T-cell (primary cell): ENCODE measurements around the gene MLST8. TPM values are rescaled to one million over a fixed set of nuclear protein-coding genes. Genes with fewer than 3 reads are reported as not detected.

Source experiments
- ATAC-seq, 4 experiments: fragments of 200-7000 bp in 3 of 4; fragments of 150-1000 bp in 1 of 4; cut with Tn5 transposase; replicated peaks in 1 of 4; 1 replicate in 3 of 4; 2 replicates in 1 of 4; pipeline ENCODE4 v1.10.0; 2021; ENCODE audit warnings: moderate library complexity in 3 of 4, mild to moderate bottlenecking in 2 of 4, moderate number of reproducible peaks in 1 of 4
- CTCF ChIA-PET, 2 donors: fragments of 300-600 bp; sonication (Branson Sonifier 250); formaldehyde crosslinking; loops; one replicate each; lab custom pipeline; 2022; ENCODE audit warnings: antibody characterized with exemption in 2 of 2; lab: Charles Lee
- POLR2A ChIA-PET, 2 donors: fragments of 300-600 bp; sonication (Branson Sonifier 250); formaldehyde crosslinking; loops; one replicate each; lab custom pipeline; 2022; ENCODE audit warnings: antibody characterized with exemption in 2 of 2; lab: Charles Lee
- DNase-seq, 35 experiments: peaks; one replicate each; pipeline versions ENCODE4 v3.0.0 to v3.0.0-alpha.2; 2013 to 2023
- H3K27ac ChIP-seq: one replicate; pipeline ENCODE4 v1.5.1; 2013; ENCODE audit warnings: low read length
- H3K27me3 ChIP-seq, 2 experiments: replicated peaks in 1 of 2; 1 replicate in 1 of 2; 2 replicates in 1 of 2; pipeline versions ENCODE4 v1.6.1 to v1.7.0; 2013; ENCODE audit warnings: low read length in 1 of 2, mixed read lengths in 1 of 2; ENCODE audit not compliant: control insufficient read depth in 2 of 2, insufficient read depth in 2 of 2; ENCODE audit errors: extremely low read depth in 1 of 2
- H3K36me3 ChIP-seq, 2 donors: 1 replicate in 1 of 2; 2 replicates in 1 of 2; pipeline versions ENCODE4 v1.6.1 to v1.7.0; 2013; ENCODE audit warnings: low read length in 1 of 2; ENCODE audit not compliant: control insufficient read depth in 2 of 2, insufficient read depth in 1 of 2; ENCODE audit errors: extremely low read depth in 1 of 2
- H3K4me1 ChIP-seq, 2 experiments: 1 replicate in 1 of 2; 2 replicates in 1 of 2; pipeline versions ENCODE4 v1.6.1 to v1.7.0; 2013; ENCODE audit warnings: low read length in 2 of 2, mixed read lengths in 1 of 2; ENCODE audit not compliant: insufficient read depth in 2 of 2, control insufficient read depth in 1 of 2; ENCODE audit errors: extremely low read depth in 1 of 2
- H3K4me3 ChIP-seq, 2 donors: 1 replicate in 1 of 2; 2 replicates in 1 of 2; pipeline versions ENCODE4 v1.5.1 to v1.7.0; 2013; ENCODE audit warnings: mild to moderate bottlenecking in 2 of 2, low read length in 1 of 2, moderate library complexity in 1 of 2; ENCODE audit not compliant: control insufficient read depth in 1 of 2; ENCODE audit errors: extremely low read depth in 1 of 2
- H3K9me3 ChIP-seq: 2 replicates; pipeline ENCODE4 v1.7.0; 2013
- H3K27ac Mint-ChIP-seq, 2 donors: one replicate each; pipeline ENCODE4 v1.8.0; 2020 to 2021; ENCODE audit warnings: mild to moderate bottlenecking in 2 of 2, mixed read lengths in 2 of 2
- H3K27me3 Mint-ChIP-seq, 2 donors: one replicate each; pipeline ENCODE4 v1.8.0; 2021 to 2022; ENCODE audit warnings: mixed read lengths in 2 of 2
- H3K36me3 Mint-ChIP-seq: one replicate; pipeline ENCODE4 v1.8.0; 2021; ENCODE audit warnings: mixed read lengths
- H3K4me1 Mint-ChIP-seq, 3 donors: one replicate each; pipeline ENCODE4 v1.8.0; 2020 to 2022; ENCODE audit warnings: mixed read lengths in 3 of 3, mild to moderate bottlenecking in 1 of 3
- H3K4me3 Mint-ChIP-seq, 3 donors: one replicate each; pipeline ENCODE4 v1.8.0; 2020 to 2022; ENCODE audit warnings: mild to moderate bottlenecking in 3 of 3, mixed read lengths in 3 of 3, moderate library complexity in 3 of 3
- H3K9me3 Mint-ChIP-seq, 3 donors: one replicate each; pipeline ENCODE4 v1.8.0; 2020 to 2022; ENCODE audit warnings: mixed read lengths in 3 of 3
- WGBS: methylation state at CpG from one replicate; pipeline ENCODE4 v1.1.5; 2013; ENCODE audit warnings: missing lambda C conversion rate; ENCODE audit not compliant: insufficient coverage; 5-methylcytosine and 5-hydroxymethylcytosine counted together
- total RNA-seq, 35 experiments: library from RNA in 6 of 35; stranded (reverse) in 6 of 35; fragments of 120-200 nt in 1 of 35; gene quantifications; one replicate each; pipeline versions ENCODE4 v1.2.1 to v1.2.4 and lab custom pipeline; 2013 to 2026

MLST8 gene
- total RNA-seq, 5 donors from 2014 or later (not counting 1 experiment from before 2014, with no cell fraction given): 26.2 to 32.5 (median 30.2) TPM

DNA sequence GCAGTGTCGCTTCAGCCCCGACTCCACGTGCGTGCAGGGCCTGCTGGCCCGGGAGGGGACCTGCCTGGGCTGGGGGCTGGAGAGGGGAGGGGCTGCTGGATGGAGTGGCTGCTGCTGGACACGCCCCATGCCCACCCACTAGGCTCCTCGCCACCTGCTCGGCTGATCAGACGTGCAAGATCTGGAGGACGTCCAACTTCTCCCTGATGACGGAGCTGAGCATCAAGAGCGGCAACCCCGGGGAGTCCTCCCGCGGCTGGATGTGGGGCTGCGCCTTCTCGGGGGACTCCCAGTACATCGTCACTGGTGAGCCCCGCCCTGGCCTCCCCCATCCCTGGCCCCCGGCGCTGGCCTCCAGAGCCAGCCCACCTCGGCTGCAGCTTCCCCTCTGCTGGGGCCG lies 3.1 kb downstream of the MLST8 start:
- ChIA-PET CTCF (interaction anchor here in 1 of 2 donors (0.6 kb wide), 1 partner anchor 43 kb away, joined by 3 read pairs; the partner anchor contains the start of gene ECI1), POLR2A (interaction anchor here in 1 of 2 donors (0.5 kb wide), 1 partner anchor 12 kb away, joined by 4 read pairs; no protein-coding TSS in a partner anchor)
- no peaks in the 10 kb centered on the region for H3K27me3 ChIP-seq
- peaks cover 5 to 39% of the 10 kb centered on the region in 2 experiments for H3K4me1 ChIP-seq
- H3K9me3 ChIP-seq: no peaks in the 10 kb centered on the region
- H3K4me3 ChIP-seq: no peak overlapping the region
- H3K36me3 ChIP-seq: peaks cover 13 to 38% of the 10 kb centered on the region in 2 donors
- WGBS: 90% methylated on average over 17 of the region's 23 CpGs
- Mint-ChIP-seq H3K27ac (no peak overlapping the region), H3K4me3 (no peak overlapping the region), H3K9me3 (no peaks in the 10 kb centered on the region), H3K27me3 (no peaks in the 10 kb centered on the region), H3K36me3 (peaks cover 9% of the 10 kb centered on the region), H3K4me1 (peaks cover 31 to 33% (median 31%) of the 10 kb centered on the region in 3 donors)
- no peak overlapping the region for H3K27ac ChIP-seq
- no peak for DNase-seq
- no peak for ATAC-seq

DNA sequence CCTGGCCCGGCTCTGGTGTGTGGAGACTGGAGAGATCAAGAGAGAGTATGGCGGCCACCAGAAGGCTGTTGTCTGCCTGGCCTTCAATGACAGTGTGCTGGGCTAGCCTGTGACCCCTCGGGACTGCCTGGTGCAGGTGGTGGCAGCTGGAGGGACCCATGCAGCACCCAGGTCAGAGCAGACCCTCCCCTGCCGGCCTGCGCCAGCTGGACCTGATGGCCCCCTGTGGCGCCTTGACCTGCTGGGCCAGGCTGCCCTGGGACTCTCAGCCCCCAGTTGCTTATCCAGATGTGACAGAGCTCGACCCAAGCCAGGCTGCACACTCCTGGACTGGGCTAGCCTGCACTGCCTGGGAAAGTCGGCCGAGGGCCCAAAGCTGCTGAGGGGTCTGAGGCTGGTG lies 3.5 kb downstream of the MLST8 start:
- H3K27ac ChIP-seq: no peak overlapping the region
- no peaks in the 10 kb centered on the region for H3K27me3 Mint-ChIP-seq
- no peaks in the 10 kb centered on the region for H3K27me3 ChIP-seq
- 93% methylated on average over 8 of the region's 9 CpGs for WGBS
- CTCF ChIA-PET: no interaction called here
- ATAC-seq: no peak
- peaks cover 9% of the 10 kb centered on the region for H3K36me3 Mint-ChIP-seq
- no peak overlapping the region for H3K4me3 ChIP-seq
- peaks cover 10 to 44% of the 10 kb centered on the region in 2 experiments for H3K4me1 ChIP-seq
- H3K9me3 ChIP-seq: no peaks in the 10 kb centered on the region
- POLR2A ChIA-PET: interaction anchor here in 1 of 2 donors (0.5 kb wide), 1 partner anchor 11 kb away, joined by 4 read pairs; no protein-coding TSS in a partner anchor
- DNase-seq: no peak
- peaks cover 13 to 38% of the 10 kb centered on the region in 2 donors for H3K36me3 ChIP-seq
- peaks cover 35% of the 10 kb centered on the region in 3 donors for H3K4me1 Mint-ChIP-seq
- H3K27ac Mint-ChIP-seq: no peak overlapping the region
- H3K4me3 Mint-ChIP-seq: no peak overlapping the region
- no peaks in the 10 kb centered on the region for H3K9me3 Mint-ChIP-seq

DNA sequence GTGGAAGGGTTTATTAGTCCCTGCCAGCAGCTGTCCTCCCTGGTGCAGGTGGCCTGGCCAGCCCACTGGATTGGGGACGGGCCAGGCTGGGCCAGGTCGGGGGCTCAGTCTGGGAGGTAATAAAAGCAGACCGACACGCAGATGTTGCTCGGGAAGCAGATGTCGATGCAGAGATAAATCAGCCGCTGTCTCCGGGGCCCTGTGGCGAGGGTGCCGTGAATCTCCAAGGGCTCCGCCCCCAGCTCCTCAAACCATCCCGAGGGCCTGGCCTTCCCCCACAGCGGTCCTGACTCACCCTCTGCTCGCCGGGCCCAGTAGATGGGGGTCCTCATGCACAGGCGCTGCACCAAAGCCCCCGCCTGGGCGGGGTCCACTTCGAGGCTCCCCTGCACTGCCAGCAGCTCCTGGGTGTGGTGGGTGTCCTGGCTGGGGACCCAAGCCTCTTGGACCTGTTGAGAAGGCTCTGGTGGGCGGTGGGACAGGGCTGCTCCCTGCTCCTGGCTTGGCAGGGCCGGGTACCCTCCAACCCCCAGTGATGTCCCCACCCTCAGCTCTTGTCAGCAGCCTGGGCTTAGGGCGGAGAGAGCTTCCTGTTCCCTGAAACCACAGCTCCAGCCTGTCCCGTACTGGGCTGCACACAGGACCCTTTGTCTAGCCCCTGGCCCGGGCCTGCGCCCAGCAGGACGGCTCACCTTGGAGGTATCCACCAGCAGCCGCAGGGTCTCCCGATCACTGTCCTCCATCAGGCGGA lies 4.2 kb downstream of the MLST8 start:
- ATAC-seq: no peak
- no peaks in the 10 kb centered on the region for H3K27me3 Mint-ChIP-seq
- Histone ChIP-seq H3K27ac (no peak overlapping the region), H3K27me3 (no peaks in the 10 kb centered on the region), H3K36me3 (peaks cover 13 to 38% of the 10 kb centered on the region in 2 donors), H3K4me1 (peaks cover 10 to 48% of the 10 kb centered on the region in 2 experiments), H3K9me3 (no peaks in the 10 kb centered on the region), H3K4me3 (no peak overlapping the region)
- ChIA-PET POLR2A (no interaction called here), CTCF (no interaction called here)
- H3K4me1 Mint-ChIP-seq: peaks cover 32 to 34% (median 33%) of the 10 kb centered on the region in 3 donors
- DNase-seq: no peak
- no peaks in the 10 kb centered on the region for H3K9me3 Mint-ChIP-seq
- H3K27ac Mint-ChIP-seq: no peak overlapping the region
- no peak overlapping the region for H3K4me3 Mint-ChIP-seq
- 94% methylated on average over 15 of the region's 29 CpGs for WGBS
- peaks cover 9% of the 10 kb centered on the region for H3K36me3 Mint-ChIP-seq

DNA sequence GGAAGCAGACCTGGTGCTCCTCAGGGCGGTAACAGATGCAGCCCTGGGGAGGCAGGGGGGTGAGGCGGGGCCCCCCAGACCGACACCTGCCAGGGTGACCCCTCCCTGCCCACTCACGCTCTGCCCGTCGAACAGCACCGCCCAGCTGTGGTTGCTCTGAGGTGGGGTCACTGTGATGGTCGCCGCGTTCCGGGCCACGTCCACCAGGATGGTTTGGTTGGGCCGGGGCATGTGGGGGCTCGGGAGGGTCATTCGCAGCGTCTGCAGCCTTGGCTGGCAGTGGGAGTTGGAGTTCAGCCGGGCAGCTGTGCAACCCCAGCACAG lies 4.7 kb downstream of the MLST8 start:
- 97% methylated on average over 16 of the region's 17 CpGs for WGBS
- Mint-ChIP-seq H3K36me3 (peaks cover 9% of the 10 kb centered on the region), H3K27ac (no peak overlapping the region), H3K27me3 (no peaks in the 10 kb centered on the region), H3K4me3 (no peak overlapping the region), H3K4me1 (peaks cover 27 to 30% (median 30%) of the 10 kb centered on the region in 3 donors), H3K9me3 (no peaks in the 10 kb centered on the region)
- Histone ChIP-seq H3K9me3 (no peaks in the 10 kb centered on the region), H3K4me1 (peaks cover 10 to 42% of the 10 kb centered on the region in 2 experiments), H3K27me3 (no peaks in the 10 kb centered on the region), H3K4me3 (no peak overlapping the region), H3K36me3 (peaks cover 13 to 38% of the 10 kb centered on the region in 2 donors), H3K27ac (no peak overlapping the region)
- ChIA-PET CTCF (no interaction called here), POLR2A (no interaction called here)
- no peak for DNase-seq
- no peak for ATAC-seq

DNA sequence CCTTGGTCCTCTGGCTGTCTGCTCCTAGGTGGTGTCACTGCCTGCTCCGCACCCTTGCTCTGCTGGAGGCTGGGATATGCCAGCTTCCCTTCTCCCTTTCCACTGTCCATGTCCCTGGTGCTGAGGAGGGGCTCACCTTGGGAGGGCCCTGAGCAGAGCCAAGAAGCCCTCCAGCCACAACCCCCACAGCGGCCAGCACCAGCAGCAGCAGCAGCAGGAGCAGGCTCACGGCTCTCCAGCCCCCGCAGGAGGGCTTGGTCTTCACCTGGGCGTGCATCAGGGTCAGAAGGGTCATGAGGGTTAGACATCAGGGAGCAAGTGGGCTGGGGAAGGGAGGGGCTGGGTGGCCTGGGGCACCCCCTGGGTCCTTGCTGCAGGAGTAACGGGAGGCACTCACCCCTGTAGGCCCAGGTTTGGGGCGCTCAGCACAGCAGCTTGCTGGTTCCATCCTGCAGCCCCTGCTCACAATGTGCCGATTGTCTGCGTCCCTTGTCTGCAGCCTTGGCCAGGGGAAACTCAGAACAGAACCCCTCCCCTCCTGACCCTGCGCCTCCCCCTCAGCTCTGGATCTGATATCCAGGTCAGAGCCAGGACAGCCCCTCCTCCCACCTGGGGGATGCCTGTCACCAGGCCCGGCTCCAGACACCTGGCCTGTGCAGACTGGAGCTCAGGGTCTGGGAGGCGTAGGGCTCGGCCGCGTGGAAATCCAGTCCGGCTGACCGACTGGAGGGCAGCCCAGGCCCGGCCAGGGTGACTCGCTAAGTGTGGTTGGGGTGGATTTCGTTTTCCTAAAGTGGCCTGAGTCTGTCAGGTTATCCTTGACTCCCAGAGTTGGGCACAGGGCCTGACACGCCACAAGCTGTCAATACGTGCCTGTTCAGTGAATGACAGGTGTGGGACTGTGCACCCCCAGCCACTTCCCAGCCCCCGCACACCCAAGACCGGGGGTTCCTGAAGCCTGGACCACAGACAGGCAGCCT lies 5.4 kb downstream of the MLST8 start, which contains the start of gene BRICD5:
Gene BRICD5, minus strand, starts transcription at position 478 of the 980 bp plus-strand sequence. Its CDS starts 30 bp downstream, at position 448.
- Histone ChIP-seq H3K4me3 (no peak within 1 kb of the TSS), H3K36me3 (peaks cover 13 to 38% of the 10 kb centered on the region in 2 donors), H3K27ac (no peak within 1 kb of the TSS), H3K27me3 (no peaks in the 10 kb centered on the region), H3K9me3 (no peaks in the 10 kb centered on the region), H3K4me1 (peaks cover 10 to 40% of the 10 kb centered on the region in 2 experiments)
- ChIA-PET CTCF (no interaction called here), POLR2A (no interaction called here)
- DNase-seq (no peak), ATAC-seq (no peak)
- Mint-ChIP-seq H3K4me1 (peaks cover 27 to 32% (median 32%) of the 10 kb centered on the region in 3 donors), H3K9me3 (no peaks in the 10 kb centered on the region), H3K4me3 (no peak within 1 kb of the TSS), H3K36me3 (peaks cover 9% of the 10 kb centered on the region), H3K27me3 (no peaks in the 10 kb centered on the region), H3K27ac (no peak within 1 kb of the TSS)
- 79% methylated on average over 18 of the region's 24 CpGs for WGBS

DNA sequence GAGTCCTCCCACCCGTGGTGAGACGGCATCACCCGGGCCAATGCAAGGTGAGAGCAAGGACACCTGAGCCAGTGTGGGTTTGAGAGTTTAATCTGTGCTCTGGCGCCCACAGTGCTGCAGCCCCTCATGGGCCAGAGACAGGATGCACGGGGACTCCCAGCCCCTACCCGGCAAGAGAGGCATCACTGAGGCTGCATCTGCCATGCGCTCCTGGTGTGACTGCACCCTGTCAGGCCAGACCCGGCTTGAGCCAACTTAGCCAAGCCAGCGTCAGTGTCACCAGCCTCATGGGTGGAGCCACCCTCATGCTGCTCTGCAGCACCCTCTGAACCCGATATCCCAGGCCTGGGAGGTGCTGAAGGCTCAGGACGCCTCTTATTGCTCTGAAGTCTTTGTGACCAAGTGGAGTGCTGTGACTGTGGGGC lies 6.7 kb downstream of the MLST8 start:
- Histone ChIP-seq H3K27me3 (no peaks in the 10 kb centered on the region), H3K4me1 (peaks cover 6 to 34% of the 10 kb centered on the region in 2 experiments), H3K9me3 (no peaks in the 10 kb centered on the region), H3K27ac (no peak overlapping the region), H3K36me3 (peaks cover 13 to 37% of the 10 kb centered on the region in 2 donors), H3K4me3 (no peak overlapping the region)
- Mint-ChIP-seq H3K4me1 (peaks cover 20 to 24% (median 22%) of the 10 kb centered on the region in 3 donors), H3K36me3 (peaks cover 9% of the 10 kb centered on the region), H3K4me3 (peak overlapping the region in 2 of 3 donors; percentile 45 to 72), H3K27me3 (no peaks in the 10 kb centered on the region), H3K27ac (no peak overlapping the region), H3K9me3 (no peaks in the 10 kb centered on the region)
- DNase-seq (no peak), ATAC-seq (no peak)
- POLR2A ChIA-PET: no interaction called here
- 91% methylated on average over 8 of the region's 11 CpGs for WGBS
- CTCF ChIA-PET: no interaction called here
